GM10248 (cell line): Measurements from ENCODE around the gene IL24.

Source experiments
- CTCF ChIA-PET: fragments of 300-600 bp; sonication (Branson Sonifier 250); formaldehyde crosslinking; extraction: SDS; loops from one replicate; lab custom pipeline; 2021; ENCODE audit warnings: antibody characterized with exemption; lab: Yijun Ruan, JAX
- POLR2A ChIA-PET: fragments of 350-650 bp; sonication (Branson Sonifier 250); formaldehyde crosslinking; extraction: SDS; loops from one replicate; lab custom pipeline; 2020; ENCODE audit warnings: antibody characterized with exemption; lab: Yijun Ruan, JAX
- DNase-seq: peaks from one replicate; pipeline ENCODE4 v3.0.0; 2012; ENCODE audit errors: extremely low spot score
- CTCF ChIP-seq: IDR thresholded peaks from 2 replicates; pipeline ENCODE4 v1.5.1; 2012; ENCODE audit warnings: mild to moderate bottlenecking, low read depth; ENCODE audit errors: extremely low read depth, missing control alignments, control extremely low read depth

IL24 gene

GRCh38 chr1:206898915-206899431 lies 1.7 kb downstream of the IL24 start:
- POLR2A ChIA-PET = interaction anchor here (0.6 kb wide), 1 partner anchor 67 kb away, joined by 3 read pairs; no protein-coding TSS in a partner anchor
- no peak for TF ChIP-seq CTCF
- DNase-seq = no peak
- CTCF ChIA-PET = interaction anchor here (1.0 to 13.1 kb wide), 5 partner anchors 10 to 37 kb away, joined by 3 to 94 read pairs (median 7); partner anchors contain the start of gene IL20

GRCh38 chr1:206899717-206900116 lies 2.5 kb downstream of the IL24 start:
- CTCF ChIA-PET = interaction anchor here (1.1 to 13.1 kb wide), 5 partner anchors 12 to 92 kb away, joined by 3 to 94 read pairs (median 6); no protein-coding TSS in a partner anchor
- no peak for DNase-seq
- TF ChIP-seq CTCF = no peak
- POLR2A ChIA-PET = no interaction called here

GRCh38 chr1:206900149-206900548 lies 2.9 kb downstream of the IL24 start:
- TF ChIP-seq CTCF = no peak
- ChIA-PET CTCF (interaction anchor here (1.1 to 13.1 kb wide), 9 partner anchors 9 to 174 kb away, joined by 3 to 94 read pairs (median 5); no protein-coding TSS in a partner anchor), POLR2A (no interaction called here)
- no peak for DNase-seq

GRCh38 chr1:206901944-206902343 lies 4.7 kb downstream of the IL24 start:
- ChIA-PET CTCF (interaction anchor here (1.5 to 13.1 kb wide), 5 partner anchors 11 to 37 kb away, joined by 3 to 94 read pairs (median 6); partner anchors contain the start of gene IL20), POLR2A (no interaction called here)
- DNase-seq = no peak
- no peak for TF ChIP-seq CTCF

- ChIA-PET CTCF (interaction anchor here (0.9 to 13.1 kb wide), 4 partner anchors 10 to 168 kb away, joined by 3 to 94 read pairs (median 5); partner anchors contain the start of gene IL20), POLR2A (no interaction called here)
- TF ChIP-seq CTCF = no peak
- no peak for DNase-seq
Measured at GRCh38 chr1:206902702-206903101, 5.5 kb downstream of the IL24 start.

- ChIA-PET POLR2A (no interaction called here), CTCF (interaction anchor here (0.9 to 13.1 kb wide), 2 partner anchors 9 to 268 kb away, joined by 3 to 94 read pairs; partner anchors contain the start of gene DYRK3)
- DNase-seq = no peak
- TF ChIP-seq CTCF = no peak
Measured at GRCh38 chr1:206903687-206904086, 6.4 kb downstream of the IL24 start.
